Body of pancreas (tissue), 4 donors: ENCODE measurements around the gene PTPRCAP. TPM values are rescaled to one million over a fixed set of nuclear protein-coding genes. Genes with fewer than 3 reads are reported as not detected.

Experiments used
- ATAC-seq: fragments of 150-250 bp; one replicate; pipeline ENCODE4 v1.9.1; 2016
- DNase-seq, 4 donors: peaks; one replicate each; pipeline ENCODE4 v3.0.0-alpha.2; 2019
- H3K27ac ChIP-seq, 4 donors: fragments of 200-600 bp; sonication (generic); 1 replicate in 3 of 4; 2 replicates in 1 of 4; pipeline versions ENCODE4 v1.5.1 to v1.6.1; 2016 to 2019; ENCODE audit warnings: mild to moderate bottlenecking in 1 of 4, mixed read lengths in 1 of 4, moderate library complexity in 1 of 4
- H3K27me3 ChIP-seq, 2 donors: fragments of 200-600 bp; sonication (generic); one replicate each; pipeline ENCODE4 v1.6.0; 2016; ENCODE audit warnings: mild to moderate bottlenecking in 1 of 2
- H3K36me3 ChIP-seq, 2 donors: fragments of 200-600 bp; sonication (generic); replicated peaks in 1 of 2; 2 replicates each; pipeline ENCODE4 v1.5.1; 2016; ENCODE audit warnings: low read depth in 2 of 2; ENCODE audit not compliant: insufficient read depth in 1 of 2
- H3K4me1 ChIP-seq: fragments of 200-600 bp; sonication (generic); one replicate; pipeline ENCODE4 v1.6.0; 2016
- H3K4me3 ChIP-seq, 2 donors: fragments of 200-600 bp; sonication (generic); 1 replicate in 1 of 2; 2 replicates in 1 of 2; pipeline ENCODE4 v1.5.1; 2016 to 2019
- H3K9me3 ChIP-seq, 3 donors: fragments of 200-600 bp; sonication (generic); 1 replicate in 2 of 3; 2 replicates in 1 of 3; pipeline ENCODE4 v1.5.1; 2016
- CTCF ChIP-seq, 7 experiments: fragments of 450-650 bp in 4 of 7; fragments of 200-600 bp in 3 of 7; sonication (generic) in 3 of 7; IDR thresholded peaks; one replicate each; pipeline ENCODE4 v1.5.1; 2016 to 2019; ENCODE audit warnings: antibody characterized with exemption in 7 of 7
- POLR2A ChIP-seq, 3 donors: fragments of 450-650 bp; IDR thresholded peaks; one replicate each; pipeline ENCODE4 v1.6.1; 2016; ENCODE audit warnings: antibody characterized with exemption in 3 of 3, mild to moderate bottlenecking in 2 of 3
- WGBS, 2 donors: methylation state at CpG; one replicate each; pipeline ENCODE4 v1.1.5; 2017; 5-methylcytosine and 5-hydroxymethylcytosine counted together
- intact Hi-C: fragments of 100-400 bp; cut with DNase I; formaldehyde crosslinking; loops from one replicate; pipeline ENCODE4 v1.15.1; 2023
- total RNA-seq, 2 donors: library from RNA; depleted of rRNA; stranded (reverse); fragments of >200 nt; gene quantifications; one replicate each; pipeline ENCODE4 v1.1.0, GENCODE V29; 2016

The PTPRCAP gene
- total RNA-seq, 2 donors from 2014 or later = 6.0 to 6.9 TPM

DNA sequence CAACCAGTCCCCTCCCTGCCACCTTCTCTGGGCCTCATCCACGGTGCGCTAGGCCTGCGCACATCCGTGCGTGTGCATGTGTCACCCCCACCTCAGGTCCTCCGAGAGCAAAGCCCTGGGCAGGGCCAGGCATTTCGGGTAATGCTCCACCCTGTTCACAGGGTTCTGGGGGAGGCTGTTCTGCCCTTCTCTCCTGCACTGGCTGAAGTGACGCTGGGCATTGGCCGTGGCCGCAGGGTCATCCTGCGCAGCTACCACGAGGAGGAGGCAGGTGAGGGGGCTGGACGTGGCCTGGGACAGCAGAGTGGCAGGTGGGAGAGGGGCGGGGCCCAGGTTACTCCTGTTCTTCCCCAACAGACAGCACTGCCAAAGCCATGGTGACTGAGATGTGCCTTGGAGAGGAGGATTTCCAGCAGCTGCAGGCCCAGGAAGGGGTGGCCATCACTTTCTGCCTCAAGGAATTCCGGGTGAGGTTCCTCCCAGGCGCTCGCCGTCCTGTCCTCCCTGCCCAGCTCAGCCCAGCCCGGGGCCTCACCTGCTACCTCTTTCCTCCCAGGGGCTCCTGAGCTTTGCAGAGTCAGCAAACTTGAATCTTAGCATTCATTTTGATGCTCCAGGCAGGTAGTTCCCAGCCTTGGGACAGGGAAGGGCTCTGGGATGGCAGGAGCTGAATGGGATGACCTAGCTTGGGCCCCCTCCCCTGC lies 41.8 kb downstream of the PTPRCAP start:
- DNase-seq (no peak), ATAC-seq (no peak)
- WGBS, 2 donors = 92 to 93% methylated on average over 9 to 18 of the region's 19 CpGs
- Histone ChIP-seq H3K36me3 (peaks cover 8 to 13% of the 10 kb centered on the region in 2 donors), H3K9me3 (no peaks in the 10 kb centered on the region), H3K27me3 (no peaks in the 10 kb centered on the region), H3K27ac (no peak overlapping the region), H3K4me3 (no peak overlapping the region), H3K4me1 (peaks cover 36% of the 10 kb centered on the region)
- TF ChIP-seq CTCF (IDR thresholded peaks at IDR 0.05) (no peak), POLR2A (IDR thresholded peaks at IDR 0.05) (no peak)
- intact Hi-C loops = no loop called here

- DNase-seq = no peak
- WGBS, 2 donors = 37 to 54% methylated on average over 5 of the region's 5 CpGs
Observed at GRCh38 chr11:67393990-67394389, 43.5 kb downstream of the PTPRCAP start.

DNA sequence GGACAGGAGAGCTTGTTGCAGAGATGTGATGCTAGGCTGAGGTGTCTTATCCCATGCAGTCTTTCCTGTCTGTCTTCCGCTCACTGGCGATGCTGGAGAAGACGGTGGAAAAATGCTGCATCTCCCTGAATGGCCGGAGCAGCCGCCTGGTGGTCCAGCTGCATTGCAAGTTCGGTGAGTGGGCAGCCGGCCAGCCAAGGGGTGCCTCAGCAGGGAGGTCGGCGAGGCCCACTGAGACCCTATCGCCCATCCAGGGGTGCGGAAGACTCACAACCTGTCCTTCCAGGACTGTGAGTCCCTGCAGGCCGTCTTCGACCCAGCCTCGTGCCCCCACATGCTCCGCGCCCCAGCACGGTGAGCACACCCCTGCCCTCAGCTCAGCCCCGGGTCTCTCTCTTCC lies 44.0 kb downstream of the PTPRCAP start:
- Histone ChIP-seq H3K4me1 (peaks cover 23% of the 10 kb centered on the region), H3K9me3 (no peaks in the 10 kb centered on the region), H3K27me3 (no peaks in the 10 kb centered on the region), H3K27ac (no peak overlapping the region), H3K36me3 (peaks cover 8% of the 10 kb centered on the region in 2 donors), H3K4me3 (no peak overlapping the region)
- TF ChIP-seq POLR2A (IDR thresholded peaks at IDR 0.05) = no peak
- no peak for TF ChIP-seq CTCF (IDR thresholded peaks at IDR 0.05)
- no peak for ATAC-seq
- WGBS, 2 donors = 89 to 90% methylated on average over 5 to 18 of the region's 18 CpGs
- intact Hi-C loops = no loop called here
- DNase-seq = no peak

More at GRCh38 chr11:67393990-67394389, 43.5 kb downstream of the PTPRCAP start:
- no peak overlapping the region for H3K27ac ChIP-seq
- H3K27me3 ChIP-seq = no peaks in the 10 kb centered on the region
- peaks cover 23% of the 10 kb centered on the region for H3K4me1 ChIP-seq
- no peak overlapping the region for H3K4me3 ChIP-seq
- H3K36me3 ChIP-seq = peaks cover 8 to 9% of the 10 kb centered on the region in 2 donors
- no peak for ATAC-seq
- intact Hi-C loops = no loop called here
- H3K9me3 ChIP-seq = no peaks in the 10 kb centered on the region
- no peak for TF ChIP-seq POLR2A (IDR thresholded peaks at IDR 0.05)

DNA sequence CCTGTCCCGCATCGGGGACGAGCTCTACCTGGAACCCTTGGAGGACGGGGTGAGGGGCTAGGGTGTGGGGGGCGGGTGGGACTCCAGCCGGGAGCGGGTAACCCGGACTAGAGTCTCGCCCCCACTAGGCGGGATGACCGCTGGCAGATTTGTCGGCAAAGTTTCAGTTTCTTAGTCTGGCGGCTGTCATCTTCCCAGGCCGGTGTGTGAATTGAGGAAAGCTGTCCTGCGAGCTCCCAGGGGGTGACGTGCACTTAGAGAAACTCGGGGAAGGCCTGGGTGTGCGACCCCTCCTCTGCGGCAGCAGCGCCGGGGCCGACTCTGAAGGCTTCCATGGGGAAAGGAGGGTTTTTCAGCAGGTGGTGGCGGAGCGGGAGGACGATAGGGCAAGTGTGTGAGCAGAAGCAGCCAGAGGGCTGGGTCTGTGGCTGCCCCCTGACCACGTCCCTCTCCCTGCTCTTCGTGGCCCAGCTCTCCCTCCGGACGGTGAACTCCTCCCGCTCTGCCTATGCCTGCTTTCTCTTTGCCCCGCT lies 45.2 kb downstream of the PTPRCAP start:
- TF ChIP-seq POLR2A (IDR thresholded peaks at IDR 0.05) (no peak), CTCF (IDR thresholded peaks at IDR 0.05) (no peak)
- peak overlapping the region; percentile 93 to 94 for H3K4me3 ChIP-seq
- 3 to 10% methylated on average over 20 to 31 of the region's 31 CpGs for WGBS, 2 donors
- no peaks in the 10 kb centered on the region for H3K9me3 ChIP-seq
- H3K4me1 ChIP-seq = peaks cover 23% of the 10 kb centered on the region
- peak in 2 of 4 donors; percentile 22 to 37 for DNase-seq
- peak overlapping the region; percentile 72 to 89 (median 82) for H3K27ac ChIP-seq
- no peaks in the 10 kb centered on the region for H3K27me3 ChIP-seq
- peak; percentile 23 for ATAC-seq
- no peaks in the 10 kb centered on the region for H3K36me3 ChIP-seq
- intact Hi-C loops = no loop called here

DNA sequence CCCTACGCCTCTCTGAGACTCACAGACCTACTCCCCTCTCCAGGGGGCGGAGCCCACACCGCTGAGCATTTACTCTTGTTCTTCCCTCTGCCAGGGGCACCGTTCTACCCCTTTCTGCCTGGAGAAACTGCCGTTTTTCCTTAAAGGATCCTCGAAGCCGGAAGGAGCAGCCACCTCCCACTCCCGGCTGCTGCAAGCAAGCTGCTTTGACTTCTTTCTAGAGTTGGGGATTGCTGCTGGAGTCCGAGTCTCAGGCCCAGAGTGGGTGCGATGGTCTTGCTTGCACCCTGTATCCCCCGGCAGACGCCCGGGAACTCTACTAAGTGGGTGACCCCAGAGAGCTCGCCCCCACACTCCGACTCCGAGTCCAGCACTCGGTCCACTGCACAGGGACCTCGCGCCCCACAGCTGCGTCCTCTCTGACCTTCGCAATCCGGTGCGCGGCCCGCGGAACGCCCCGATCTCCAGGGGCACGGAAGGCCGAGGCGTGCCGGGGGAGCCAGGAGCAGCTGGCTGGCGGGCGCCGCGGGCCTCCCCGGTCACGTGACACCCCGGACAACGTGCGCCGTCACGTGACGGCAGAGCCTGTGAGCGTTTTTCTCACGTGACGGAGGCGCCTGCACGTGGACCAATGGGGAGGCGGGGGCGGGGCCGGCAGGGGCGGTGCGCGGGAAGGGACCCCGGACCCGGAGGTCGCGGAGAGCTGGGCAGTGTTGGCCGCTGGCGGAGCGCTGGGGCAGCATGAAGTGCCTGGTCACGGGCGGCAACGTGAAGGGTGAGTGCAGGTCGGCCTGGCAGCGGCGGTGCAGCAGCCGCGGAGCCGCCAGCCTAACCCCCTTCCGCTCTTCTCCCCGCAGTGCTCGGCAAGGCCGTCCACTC lies 45.9 kb downstream of the PTPRCAP start, which contains the start of gene RAD9A:
TSS of gene RAD9A (plus strand) at position 683 of the 879 bp plus-strand sequence. CDS start at position 742, 59 bp downstream.
- intact Hi-C loops = no loop called here

More for the DNA sequence above, 45.9 kb downstream of the PTPRCAP start, which contains the start of gene RAD9A:
- peak within 1 kb of the TSS; percentile 93 to 94 for H3K4me3 ChIP-seq
- no peaks in the 10 kb centered on the region for H3K9me3 ChIP-seq
- peak; percentile 78 for ATAC-seq
- no peaks in the 10 kb centered on the region for H3K27me3 ChIP-seq
- peaks cover 23% of the 10 kb centered on the region for H3K4me1 ChIP-seq
- TF ChIP-seq POLR2A (IDR thresholded peaks at IDR 0.05) (peak; percentile 44 to 76 (median 74)), CTCF (IDR thresholded peaks at IDR 0.05) (peak in 1 of 7 experiments; percentile 27)
- peak; percentile 95 to 98 (median 96) for DNase-seq
- 0% methylated on average over 12 to 75 of the region's 75 CpGs for WGBS, 2 donors
- H3K27ac ChIP-seq = peak within 1 kb of the TSS; percentile 72 to 89 (median 82)
- no peaks in the 10 kb centered on the region for H3K36me3 ChIP-seq
